NCI-H1417 treated with DMSO at 0.1 percent for 48 hours (cell line): ENCODE data around the gene ZBTB20.

ENCODE experiments used
- DNase-seq: peaks from one replicate; lab custom pipeline; 2025; lab: John Stamatoyannopoulos, UW

Gene ZBTB20

DNA sequence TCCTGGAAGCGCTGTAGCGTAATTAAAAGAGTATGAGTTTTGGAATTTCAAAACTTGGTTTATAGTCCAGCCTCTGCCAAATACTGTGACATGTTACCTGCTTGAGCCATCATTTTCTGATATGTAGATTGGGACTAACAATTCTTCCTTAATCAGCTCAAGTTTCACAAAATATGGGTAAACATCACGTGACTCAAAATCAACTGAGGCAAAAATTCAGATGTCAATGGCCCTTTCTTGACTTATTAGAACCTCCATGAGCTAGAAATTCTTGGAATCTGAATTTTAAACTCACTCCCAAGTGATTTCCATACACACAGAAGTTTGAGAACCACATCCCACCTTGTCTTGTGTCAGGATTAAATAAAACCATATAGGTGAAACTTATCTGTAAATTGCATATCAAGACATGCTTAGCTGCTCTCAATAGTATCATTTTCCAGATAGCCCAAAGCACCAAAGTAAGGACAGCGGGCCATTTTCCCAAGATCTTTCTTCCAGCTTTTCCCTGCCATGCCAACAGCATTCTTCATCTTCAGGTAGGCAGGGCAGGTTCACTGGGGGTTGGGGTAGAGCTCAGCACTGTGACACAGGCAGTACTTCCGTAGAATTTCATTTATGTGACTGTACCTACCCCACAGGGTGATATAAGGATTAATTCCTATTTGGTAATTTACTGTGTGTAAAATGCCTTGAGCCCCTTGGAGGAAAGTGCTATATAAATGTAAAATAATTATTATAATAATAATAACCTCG, 474.2 kb downstream of the ZBTB20 start:
- DNase-seq, result no peak

- no peak for DNase-seq
These were observed 475.2 kb downstream of the ZBTB20 start for GRCh38 chr3:114671741-114672510.

GRCh38 chr3:114669614-114670013, 477.5 kb downstream of the ZBTB20 start:
- no peak for DNase-seq

GRCh38 chr3:114668099-114668498, 479.0 kb downstream of the ZBTB20 start:
- no peak for DNase-seq

GRCh38 chr3:114666623-114667022, 480.5 kb downstream of the ZBTB20 start:
- no peak for DNase-seq

- DNase-seq, result no peak
These were observed 483.1 kb downstream of the ZBTB20 start for GRCh38 chr3:114664006-114664405.

- DNase-seq, result no peak
These were observed 486.3 kb downstream of the ZBTB20 start for GRCh38 chr3:114660808-114661207.

DNA sequence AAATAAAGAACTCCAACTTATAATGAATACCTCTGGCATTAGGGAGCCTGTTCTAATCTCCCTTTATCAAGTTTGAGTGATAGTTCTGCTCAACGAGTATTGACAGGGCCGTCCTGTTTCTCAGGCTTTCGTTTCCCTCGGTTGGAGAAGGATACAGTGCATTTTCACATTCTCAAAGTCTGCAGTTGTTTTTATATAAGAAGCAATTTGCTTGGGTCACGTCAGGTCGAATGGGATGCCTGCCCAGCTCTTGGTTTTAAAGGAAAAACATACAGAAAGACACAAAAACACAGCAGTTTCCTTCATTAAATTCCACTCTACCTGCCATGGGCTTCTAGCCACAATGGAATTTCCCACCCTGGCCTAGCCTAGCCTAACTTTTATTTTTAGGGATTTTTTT, 487.0 kb downstream of the ZBTB20 start:
- no peak for DNase-seq

- no peak for DNase-seq
These were observed 487.7 kb downstream of the ZBTB20 start for GRCh38 chr3:114659109-114660061.

GRCh38 chr3:114651555-114651954, 495.5 kb downstream of the ZBTB20 start:
- DNase-seq, result no peak

GRCh38 chr3:114650808-114651207, 496.3 kb downstream of the ZBTB20 start:
- DNase-seq, result no peak

DNA sequence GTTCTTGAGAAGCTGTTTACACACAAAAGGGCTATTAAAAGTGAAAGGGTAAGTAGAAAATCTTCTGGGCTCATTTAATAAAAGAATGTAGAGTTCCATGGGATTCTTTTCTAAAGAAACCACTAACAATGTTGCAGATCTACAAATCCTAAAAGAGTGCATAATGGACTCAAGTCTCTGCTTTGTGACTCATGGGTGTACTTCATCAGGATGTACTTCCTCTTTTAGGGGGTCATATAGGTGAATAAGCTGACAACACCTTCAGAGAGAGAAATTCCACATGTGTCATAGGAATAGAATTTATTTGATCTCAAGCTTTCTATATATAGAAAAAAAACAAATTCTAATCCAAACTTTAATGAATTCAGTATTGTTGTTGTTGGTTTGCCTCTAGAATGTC, 497.8 kb downstream of the ZBTB20 start:
- no peak for DNase-seq

- DNase-seq, result no peak
These were observed 500.6 kb downstream of the ZBTB20 start for GRCh38 chr3:114646526-114646925.

DNA sequence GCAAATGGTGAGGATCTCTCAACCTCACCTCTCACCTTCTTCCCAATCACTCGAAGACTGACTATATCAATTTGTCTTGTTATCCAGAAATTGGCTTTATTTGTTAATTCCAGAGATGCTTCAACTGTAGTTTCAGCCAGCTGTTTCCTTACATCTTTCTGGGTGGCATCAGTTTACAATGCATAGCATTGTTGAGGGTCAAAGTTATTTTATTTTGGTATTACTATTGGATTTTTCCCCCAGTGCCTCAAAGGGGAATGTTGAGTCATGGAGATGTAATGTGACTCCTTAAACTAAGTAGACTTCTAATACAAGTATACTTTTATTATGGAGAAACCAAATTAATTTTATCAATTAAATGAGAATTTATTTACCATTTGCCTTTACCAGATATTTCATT, 501.7 kb downstream of the ZBTB20 start:
- DNase-seq, result no peak

DNA sequence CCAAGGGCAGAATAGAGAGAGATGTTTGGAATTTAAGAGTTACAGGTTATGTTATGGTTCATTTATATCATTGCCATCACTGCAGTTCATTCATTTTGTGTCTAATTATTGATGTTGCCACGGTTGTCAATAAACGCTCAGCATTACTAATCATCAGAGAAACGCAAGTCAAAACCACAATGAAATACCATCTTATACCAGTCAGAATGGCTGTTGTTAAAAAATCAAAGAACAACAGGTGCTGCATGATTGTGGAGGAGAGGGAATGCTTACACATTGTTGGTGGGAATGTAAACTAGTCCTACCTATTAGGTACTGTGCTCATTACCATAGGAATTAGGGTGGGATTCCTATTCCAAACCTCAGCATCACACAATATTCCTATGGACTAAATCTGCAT, 502.7 kb downstream of the ZBTB20 start:
- DNase-seq, result no peak

DNA sequence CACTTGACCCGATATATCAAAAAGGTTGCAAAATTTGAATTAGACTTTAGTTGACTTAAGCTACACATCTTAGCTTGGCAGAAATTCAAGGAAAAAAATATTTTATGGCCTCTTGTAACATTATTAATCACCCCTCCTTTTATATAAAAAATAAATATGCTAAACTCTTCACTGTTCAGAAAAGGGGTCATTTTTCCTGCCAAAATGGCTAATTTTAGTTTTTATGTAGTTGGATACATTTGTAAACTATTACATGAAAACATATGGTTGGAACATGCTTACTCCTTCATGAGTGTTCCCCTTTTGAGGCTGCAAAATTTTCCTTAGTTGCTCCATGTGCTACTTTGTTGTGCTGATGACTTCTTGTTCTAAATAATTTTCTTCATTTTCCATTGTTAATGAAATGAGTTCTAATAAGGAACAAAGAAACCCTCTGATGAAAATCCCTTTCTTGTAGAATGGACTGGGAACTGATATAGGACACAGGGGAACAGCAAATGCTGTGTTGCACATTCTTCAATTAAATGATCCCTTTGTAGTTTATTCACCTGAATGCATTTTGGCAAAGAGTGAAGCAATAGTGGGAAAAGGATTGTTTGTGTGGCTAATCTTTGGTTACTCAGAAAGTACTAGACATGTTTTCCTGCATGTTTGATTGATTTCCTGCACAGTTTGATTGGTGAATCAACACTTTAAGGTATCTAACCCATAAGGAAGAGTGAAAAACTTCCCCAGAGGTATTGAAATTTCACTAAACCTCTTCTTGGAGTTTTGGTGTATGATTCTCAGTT, 503.9 kb downstream of the ZBTB20 start:
- DNase-seq, result no peak

DNA sequence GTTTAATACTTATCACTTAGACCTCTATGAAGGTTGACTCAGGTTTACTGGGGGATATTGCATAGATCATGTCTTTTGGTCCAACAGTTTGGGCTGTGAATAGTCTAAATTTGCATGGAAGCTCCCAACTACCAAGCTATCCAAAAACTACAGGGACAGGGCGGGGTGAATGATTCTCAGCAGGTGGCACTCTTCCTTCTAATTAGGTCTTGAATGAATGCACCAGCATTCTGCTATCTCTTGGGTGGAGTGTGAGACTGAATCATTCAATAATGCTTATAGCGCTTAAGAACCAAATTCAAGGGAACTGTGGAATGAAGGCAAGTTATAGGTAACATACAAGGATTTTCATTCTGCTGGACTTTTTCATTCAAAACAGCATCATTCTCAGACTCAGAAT, 507.0 kb downstream of the ZBTB20 start:
- no peak for DNase-seq

DNA sequence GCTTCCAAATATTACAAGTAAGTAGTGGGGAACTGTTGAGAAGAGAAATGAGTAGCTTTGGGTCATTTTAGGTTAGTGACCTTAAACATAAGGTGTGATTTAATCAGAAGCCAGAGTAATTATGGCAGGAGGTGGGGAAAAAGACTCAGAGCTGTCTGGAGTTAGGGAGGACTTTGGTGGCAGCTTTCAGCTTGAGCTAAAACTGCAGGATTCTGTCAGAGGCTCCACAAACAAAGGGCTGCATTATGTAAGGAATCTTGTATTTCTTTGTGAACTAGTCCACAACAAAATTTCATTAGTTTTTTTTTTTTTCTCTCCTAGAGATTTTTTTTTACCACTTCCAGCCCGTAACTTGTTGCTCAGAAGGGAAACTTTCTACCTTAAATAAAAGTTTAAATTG, 507.9 kb downstream of the ZBTB20 start:
- no peak for DNase-seq

DNA sequence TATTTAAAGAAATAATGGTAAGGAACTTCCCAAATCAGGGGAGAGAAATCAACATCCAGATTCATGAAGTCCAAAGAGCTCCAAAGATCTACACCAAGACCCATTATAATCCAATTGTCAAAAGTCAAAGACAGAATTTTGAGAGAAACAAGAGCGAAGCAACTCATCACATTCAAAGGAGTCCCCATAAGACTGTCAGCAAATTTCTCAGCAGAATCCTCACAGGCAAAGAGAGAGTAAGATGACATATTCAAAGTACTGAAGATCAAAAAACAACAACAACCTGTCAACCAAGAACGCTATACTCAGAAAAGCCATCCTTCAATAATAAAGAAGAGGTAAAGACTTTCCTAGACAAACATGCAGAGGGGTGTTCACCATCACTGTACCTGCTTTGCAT, 511.2 kb downstream of the ZBTB20 start:
- no peak for DNase-seq

DNA sequence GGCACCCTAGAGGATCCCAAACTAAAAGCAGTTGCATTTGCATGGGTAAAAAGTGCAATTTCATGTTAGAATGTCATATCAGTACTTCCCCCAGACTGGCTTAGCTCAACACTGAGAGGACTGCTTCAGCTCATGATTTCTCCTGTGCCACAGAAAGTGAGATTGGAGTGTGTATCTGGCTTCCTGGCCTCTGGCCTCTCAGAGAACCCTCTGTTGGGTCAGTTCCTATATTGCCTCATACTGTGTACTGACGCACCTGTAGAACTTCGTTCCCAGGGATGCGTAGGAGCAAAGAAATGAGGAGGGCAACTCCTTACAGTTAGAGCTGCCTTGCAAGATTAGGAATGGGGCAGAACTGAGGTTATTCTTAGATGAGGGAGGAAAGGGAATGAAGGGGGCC, 512.5 kb downstream of the ZBTB20 start:
- no peak for DNase-seq

GRCh38 chr3:114632757-114633424, 514.2 kb downstream of the ZBTB20 start:
- no peak for DNase-seq
